OCI-M2 (cell line): Measurements from ENCODE around the gene KDM1B.
A peak's percentile ranks its signal among the peaks of the same experiment; 100 is the strongest.

Experiments
- DNase-seq: peaks from one replicate; lab custom pipeline; 2025; ENCODE audit not compliant: unreplicated experiment; lab: John Stamatoyannopoulos, UW

KDM1B gene, protein sequence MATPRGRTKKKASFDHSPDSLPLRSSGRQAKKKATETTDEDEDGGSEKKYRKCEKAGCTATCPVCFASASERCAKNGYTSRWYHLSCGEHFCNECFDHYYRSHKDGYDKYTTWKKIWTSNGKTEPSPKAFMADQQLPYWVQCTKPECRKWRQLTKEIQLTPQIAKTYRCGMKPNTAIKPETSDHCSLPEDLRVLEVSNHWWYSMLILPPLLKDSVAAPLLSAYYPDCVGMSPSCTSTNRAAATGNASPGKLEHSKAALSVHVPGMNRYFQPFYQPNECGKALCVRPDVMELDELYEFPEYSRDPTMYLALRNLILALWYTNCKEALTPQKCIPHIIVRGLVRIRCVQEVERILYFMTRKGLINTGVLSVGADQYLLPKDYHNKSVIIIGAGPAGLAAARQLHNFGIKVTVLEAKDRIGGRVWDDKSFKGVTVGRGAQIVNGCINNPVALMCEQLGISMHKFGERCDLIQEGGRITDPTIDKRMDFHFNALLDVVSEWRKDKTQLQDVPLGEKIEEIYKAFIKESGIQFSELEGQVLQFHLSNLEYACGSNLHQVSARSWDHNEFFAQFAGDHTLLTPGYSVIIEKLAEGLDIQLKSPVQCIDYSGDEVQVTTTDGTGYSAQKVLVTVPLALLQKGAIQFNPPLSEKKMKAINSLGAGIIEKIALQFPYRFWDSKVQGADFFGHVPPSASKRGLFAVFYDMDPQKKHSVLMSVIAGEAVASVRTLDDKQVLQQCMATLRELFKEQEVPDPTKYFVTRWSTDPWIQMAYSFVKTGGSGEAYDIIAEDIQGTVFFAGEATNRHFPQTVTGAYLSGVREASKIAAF

DNA sequence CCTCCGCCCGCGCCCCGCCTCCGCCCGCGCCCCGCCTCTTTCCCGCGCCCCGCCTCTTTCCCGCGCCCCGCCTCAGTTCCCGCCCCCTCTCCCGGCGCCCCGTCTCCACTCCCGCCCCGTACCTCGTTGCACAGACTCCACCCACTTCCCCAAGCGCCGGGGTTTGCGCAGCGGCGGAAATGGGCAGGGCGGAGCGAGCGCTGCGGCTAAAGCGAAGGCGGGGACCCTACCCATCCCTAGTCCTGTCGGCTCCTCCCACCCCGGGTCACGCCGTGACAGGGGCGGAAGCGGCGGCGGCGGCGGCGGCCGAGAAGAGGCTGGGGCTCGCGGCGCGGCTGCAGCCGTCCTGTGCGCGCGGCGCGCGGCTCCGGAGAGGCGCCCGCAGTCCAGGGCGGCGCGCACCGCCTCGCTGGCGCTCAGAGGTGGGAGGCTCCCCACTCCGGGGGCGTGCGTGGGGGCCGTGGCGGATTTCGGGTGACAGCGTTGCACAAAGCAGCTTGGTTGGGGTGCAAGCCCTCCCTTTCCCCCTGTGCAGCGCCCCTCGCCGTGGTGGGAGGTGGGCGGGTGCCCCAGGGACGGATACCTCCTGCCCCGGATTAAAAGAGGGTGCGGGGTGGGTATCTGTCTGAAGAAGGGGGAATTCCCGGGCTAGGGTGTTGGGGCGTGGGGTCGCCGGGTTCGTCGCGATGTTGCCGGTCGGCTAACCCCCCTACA lies at the start of gene KDM1B:
Gene KDM1B (plus strand): TSS at position 273 of the 714 bp plus-strand sequence. CDS start 4,474 bp downstream, outside the sequence.
- peak; percentile 90 for DNase-seq

DNA sequence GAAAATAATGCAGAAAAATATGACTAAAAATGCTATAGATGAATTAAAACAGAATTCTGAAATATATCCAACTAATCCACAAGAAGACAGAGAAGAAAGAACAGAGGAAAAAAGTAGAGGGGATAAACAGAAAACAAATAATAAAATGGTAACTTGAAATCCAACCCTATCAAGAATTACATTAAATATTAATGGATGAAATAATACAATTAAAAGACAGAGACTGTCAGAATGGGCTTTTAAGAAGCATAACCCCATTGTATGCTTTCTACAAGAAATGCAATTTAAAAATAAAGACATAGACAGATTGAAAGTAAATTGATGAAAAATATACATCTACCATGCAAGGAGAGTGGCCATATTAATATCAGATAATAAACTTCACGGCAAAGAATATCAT lies 48.2 kb upstream of the KDM1B start:
- DNase-seq: no peak

DNA sequence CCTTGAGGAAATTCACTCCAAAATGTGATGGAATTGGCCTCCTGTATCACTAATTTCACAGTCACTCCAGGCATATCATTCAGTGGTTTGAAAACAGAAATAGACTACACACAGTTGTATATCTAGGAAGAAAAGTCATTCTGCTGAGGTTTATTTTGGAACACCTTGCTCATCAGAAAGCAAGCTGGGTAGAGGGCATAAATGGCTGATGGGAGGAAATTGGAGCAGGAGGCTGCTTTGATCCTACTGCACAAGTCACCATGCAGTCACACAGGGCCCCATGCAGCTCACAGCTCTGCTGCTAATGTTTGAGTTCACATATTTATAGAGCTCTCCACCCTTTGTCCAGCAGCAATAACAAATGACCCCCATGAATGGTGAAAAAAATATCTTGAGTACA lies 45.1 kb upstream of the KDM1B start:
- DNase-seq: no peak

DNA sequence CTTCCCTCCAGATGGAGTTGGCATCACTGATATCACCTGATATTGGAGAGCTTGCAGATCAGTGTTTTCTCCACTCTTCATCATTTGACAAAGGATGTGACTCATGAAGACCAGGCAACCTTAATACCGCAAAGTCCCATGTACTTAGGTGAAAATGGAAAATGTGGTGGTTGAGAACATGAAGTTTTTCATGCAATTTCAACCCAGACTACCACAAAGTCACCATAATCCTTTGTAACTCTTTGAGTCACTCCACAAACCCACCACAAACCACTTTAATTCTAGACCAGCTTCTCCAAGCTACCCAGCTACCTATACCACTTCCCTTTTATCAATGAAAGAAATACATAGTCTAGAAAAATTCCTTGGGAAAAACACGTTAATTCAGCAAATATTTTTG lies 39.9 kb upstream of the KDM1B start:
- DNase-seq: no peak

DNA sequence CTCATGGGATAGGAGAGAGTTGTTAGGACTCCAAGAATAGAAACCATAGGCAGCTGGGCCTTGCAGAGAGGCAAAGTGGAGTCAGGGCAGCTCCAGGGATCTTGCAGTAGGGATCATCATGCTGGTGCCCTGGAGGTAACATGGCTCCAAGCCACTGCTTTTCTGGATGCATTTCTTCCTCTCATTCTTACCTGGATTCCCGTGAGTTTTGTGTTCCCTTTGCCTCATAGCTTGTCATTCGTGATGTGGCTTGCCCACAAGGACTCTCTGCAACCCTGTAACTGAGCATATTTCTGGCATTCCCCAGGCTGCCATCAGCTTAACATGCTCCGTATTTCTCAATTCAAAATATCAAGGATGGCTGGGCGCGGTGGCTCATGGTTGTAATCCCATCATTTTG lies 38.1 kb upstream of the KDM1B start:
- DNase-seq: no peak

DNA sequence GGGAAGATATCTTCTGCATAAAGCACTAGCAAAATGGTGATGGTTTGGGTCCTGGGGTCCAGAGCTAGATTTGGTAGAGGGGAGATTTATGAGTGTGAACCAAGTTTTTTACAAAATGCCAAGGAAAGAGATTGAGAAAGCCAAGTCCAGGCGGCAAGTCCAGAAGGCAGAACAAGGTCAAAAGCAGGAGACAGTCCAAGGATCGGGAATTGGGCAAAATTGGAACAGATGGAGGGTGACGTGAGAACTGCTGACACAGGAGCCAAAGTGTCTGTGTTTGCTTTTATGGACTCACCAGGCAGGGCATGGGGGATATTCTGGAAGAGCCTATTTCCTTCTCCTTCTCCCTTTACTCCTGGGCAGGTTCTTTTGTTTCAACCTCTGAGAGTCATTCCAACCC lies 36.9 kb upstream of the KDM1B start:
- DNase-seq: no peak

DNA sequence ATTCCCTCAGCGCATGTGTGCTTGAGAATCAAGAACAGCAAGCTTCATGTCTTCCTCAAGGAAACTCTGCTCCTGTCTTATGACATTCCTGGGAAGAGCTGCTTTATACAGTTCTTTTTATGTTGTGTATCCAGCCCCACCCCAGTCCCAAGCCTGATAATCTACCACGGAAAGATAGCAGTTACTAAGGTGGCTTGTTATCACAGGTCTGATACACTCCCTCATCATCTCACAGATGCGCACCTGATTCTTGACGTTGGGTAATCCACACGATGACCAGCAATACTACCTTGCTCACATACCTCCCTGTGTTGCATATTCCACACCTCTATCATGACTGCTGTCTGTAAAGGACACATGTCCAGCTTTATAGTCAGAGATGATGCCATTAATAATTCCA lies 36.0 kb upstream of the KDM1B start:
- DNase-seq: no peak

DNA sequence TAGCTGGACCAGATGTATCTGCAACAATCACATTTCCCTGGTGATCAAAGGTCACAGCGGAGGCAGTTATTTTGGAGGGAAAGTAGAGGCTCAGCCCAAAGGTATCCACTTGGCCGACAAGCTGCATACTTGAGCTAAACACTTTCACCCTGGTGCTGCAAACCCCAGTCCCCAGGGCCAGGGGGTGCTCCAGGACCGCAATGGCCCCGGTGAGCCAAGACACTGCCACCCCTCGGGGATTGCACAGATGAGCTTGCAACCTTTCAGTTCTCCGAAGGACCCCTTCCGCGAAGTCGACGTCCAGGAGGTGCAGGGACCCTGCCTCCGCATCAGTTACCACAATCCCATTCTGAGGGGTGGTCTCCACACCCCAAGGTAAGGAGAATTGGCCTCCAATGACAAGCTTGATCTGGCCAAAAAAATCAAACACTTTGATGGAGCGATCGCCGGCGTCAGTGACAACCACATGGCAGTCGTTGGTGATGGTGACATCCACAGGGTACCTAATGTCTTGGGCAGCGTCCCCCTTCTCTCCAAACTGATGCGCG lies 33.6 kb upstream of the KDM1B start:
- peak; percentile 18 for DNase-seq

DNA sequence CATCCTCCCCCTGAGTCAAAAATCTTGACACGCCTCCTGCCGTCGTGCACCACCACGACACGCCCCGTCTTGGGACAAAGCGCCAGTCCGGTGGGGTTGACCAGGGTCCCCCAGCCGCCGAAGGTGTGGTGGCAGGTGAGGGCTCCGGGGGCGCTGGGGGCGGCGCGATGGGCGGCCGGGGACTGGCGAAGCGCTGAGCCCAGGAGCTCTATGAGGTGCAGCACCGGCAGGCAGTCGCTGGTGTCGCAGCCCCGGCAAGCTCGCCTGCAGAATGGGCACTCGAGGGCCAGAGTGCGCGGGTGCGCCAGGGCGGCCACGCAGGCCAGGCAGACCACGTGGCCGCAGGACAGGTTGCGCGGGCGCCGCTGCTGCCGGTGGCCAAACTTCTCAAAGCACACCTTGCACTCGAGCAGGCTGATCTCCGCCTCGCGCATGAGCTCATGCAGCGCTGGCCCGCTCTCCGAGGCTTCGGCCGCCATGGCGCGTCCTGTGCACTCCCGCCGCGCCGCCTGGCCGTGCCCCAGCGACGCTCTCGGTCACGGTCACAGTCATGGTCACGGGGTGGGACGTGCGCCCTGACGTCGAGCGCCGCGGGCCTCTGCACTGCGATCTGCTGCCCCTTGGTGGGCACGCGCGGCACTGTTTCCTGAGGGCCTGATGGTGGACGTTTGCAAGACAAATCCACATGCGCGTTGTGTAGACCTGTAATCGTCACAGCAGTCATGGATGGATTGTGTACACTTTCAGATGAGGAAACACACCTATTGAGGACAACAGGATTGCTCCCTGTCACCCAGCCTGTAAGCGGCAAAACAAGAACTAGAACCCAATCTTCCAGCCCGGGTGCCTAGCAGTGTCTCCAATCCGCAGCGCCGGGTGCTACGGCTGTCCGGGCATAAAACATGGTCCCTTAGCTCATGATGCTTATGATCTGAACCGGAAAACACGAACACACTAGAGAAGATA lies 32.8 kb upstream of the KDM1B start, which contains the start of gene NHLRC1:
Gene NHLRC1 (minus strand): TSS at position 550 of the 966 bp plus-strand sequence. CDS start 71 bp downstream, at position 479.
- peak; percentile 95 for DNase-seq

DNA sequence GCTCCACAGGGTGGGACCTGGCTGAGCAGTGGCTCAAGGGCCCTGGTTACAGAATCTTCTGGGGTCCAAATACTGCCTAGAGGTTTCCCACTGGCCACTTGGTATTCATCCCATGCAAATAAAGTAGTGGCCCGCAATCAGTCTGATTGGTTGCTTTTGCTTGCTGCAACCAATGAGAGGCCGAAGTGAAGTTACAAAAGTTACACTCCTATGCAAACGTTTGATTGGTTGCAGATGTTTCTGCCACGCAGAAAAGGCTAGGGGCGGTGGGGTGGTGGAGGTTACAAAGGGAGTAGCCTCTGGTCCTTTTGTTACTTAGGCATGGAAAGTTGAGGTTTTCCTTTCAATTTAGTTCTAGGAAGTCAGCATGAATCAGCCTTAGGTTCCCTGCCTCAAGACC lies 29.1 kb upstream of the KDM1B start:
- DNase-seq: no peak

DNA sequence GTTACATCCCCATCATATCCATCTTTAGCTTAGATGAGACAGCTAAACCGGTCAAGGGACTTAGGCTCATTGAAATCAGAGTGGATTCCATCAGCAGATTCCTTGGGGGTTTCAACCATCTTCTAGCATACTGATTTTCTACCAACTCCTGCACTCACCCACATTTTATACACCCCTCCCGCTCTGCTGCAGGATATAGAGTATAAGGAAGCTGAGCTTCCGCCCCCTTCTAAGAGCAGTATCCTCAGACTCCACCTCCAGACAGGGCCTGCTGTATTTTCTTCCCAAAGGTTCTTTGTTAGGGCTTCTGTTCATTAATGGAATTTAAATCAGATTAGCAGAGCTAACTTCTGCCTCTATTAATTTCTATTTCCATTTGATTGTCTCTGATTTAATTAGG lies 22.9 kb upstream of the KDM1B start:
- DNase-seq: no peak

DNA sequence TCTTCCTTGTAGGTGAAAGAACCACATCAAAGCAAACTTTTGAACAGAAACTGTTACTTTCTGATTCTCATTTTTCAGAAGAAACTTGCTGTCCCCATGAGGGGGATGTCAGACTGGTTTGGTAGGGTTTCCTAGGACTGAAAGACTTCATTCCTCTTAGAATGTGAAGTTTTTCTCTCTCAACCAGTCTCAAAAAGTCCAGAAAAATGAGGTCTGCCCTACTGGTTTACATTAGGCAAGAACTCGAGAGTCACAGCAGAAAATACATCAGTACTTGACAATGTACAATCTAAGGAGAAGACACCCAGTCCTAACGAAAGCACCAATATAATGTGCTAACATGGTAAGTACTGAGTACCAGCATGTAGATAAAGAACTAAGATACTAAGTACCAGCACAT lies 20.1 kb upstream of the KDM1B start:
- no peak for DNase-seq

DNA sequence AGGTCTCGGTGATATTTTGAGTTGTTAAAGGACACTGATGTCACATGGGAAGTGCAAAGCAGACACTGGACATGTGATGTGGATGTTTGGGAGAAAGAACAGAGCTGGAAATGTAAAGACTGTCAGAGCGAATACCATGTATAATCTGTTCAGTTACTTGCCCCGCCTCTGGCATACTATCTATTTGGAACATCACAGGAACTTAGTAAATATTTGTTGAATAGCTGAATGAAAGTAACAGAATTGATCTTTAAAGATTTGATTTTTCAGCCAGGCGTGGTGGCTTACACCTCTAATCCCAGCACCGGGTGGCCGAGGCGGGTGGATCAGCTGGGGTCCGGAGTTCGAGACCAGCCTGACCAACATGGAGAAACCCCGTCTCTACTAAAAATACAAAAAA lies 19.0 kb upstream of the KDM1B start:
- DNase-seq: no peak

DNA sequence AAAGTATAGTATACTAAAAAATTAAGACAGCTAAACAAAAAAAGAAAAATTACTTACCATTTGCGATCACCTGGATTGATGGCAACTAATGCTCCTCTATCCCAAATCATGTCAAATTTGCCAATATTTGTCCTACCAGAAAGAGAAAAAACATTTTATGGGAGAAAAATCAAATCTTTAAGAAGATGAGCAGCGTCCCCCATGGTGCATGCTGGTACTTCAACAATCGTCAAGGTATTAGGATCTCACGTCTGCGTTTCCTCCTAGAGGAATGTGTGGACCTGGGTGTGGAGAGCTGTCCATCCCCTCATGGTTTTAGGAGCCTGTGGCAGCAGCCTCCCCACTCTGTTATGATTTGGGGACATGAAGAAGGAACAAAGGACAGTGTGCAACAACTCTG lies 16.3 kb upstream of the KDM1B start:
- DNase-seq: no peak

DNA sequence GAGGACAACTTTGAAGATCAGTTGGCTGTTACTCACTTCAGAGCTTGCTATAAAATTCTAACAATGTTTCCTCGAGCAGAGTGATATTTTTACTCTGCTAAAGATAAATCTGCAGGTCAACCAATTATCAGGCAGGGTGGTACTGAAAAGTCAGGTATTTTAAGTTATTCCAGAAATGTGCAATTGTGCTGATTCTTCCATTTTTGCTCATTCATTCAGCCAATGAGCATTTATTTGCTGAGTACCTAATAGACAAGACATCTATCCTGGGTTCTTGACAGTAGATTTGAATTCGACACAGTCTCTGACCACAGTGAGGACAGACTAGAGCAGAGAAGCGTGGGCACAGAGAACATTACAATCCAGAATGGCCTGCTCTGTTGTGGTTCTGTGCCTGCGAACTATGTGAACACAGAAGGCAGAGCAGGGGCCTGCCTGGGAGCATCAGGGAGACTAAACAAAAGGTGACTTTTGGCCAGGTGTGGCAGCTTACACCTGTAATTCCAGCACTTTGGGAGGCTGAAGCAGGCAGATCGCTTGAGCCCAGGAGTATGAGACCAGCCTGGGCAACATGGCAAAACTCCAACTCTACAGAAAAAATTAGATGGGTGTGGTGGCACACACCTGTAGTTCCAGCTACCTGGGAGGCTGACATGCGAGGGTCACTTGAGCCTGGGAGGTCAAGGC lies 15.1 kb upstream of the KDM1B start:
- no peak for DNase-seq

DNA sequence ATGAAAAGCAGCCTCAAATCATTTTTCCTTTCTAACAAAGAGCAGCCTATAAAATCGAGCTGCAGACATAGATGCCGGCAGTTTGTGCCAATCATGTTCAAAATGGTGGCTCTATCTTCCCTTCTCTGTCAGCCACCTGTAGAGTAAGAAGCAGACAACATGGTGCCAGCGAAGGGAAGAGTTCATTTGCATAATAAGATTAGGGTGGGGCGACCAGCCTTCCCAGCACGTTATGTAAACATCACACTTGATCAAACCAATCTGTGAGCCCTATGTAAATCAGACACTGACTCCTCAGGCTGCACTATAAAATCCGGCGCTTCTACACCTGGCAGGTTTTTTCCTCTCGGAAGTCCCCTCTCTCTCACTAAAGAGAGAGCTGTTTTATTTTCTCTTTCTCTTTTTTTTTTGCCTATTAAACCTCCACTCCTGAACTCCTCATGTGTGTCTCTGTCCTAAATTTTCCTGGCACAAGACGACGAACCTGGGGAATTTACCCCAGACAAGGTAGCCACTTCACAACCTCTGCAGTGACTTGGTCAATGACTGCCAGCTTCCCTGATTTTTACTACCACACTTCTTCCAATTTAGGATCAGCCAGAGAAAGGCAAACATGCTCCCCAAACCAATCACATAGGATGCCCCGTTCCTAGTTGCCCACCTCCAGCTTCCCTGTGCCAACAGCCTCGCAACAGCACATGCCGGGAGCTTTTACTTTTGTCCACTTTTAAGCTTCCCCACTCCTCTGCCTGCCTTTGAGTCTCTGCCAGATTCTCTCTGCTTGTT lies 13.2 kb upstream of the KDM1B start:
- no peak for DNase-seq

DNA sequence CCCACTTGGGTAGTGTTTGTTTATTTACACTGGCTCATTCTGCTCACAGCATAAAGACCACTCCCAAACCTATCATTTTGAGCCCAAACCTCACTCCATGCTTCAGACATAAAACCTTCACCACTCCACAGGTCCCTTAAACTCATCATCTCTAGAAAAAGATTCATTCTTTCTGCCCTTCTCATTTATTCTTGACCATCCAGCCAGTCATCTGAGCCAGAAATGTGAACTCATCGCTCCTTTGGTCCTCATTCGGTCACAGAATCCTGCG lies 12.7 kb upstream of the KDM1B start:
- DNase-seq: no peak

DNA sequence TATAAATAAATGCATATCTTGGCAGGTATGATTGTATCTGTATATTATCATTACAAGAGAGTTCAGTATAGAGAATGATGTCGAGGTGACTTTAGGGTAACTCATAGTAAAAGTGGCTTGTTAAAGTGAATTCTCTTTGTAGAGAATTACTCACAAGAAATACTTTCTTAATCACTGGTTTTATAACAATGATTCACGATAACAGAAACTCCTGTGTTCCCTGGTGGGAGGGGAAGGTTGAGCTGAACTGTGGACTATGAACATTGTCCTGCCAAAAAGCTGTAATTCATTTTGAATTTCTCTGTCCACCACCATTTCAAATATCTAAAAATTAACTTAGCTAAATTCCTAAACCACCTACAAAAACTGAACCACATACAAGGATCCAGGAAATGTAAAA lies 8.1 kb upstream of the KDM1B start:
- DNase-seq: no peak

DNA sequence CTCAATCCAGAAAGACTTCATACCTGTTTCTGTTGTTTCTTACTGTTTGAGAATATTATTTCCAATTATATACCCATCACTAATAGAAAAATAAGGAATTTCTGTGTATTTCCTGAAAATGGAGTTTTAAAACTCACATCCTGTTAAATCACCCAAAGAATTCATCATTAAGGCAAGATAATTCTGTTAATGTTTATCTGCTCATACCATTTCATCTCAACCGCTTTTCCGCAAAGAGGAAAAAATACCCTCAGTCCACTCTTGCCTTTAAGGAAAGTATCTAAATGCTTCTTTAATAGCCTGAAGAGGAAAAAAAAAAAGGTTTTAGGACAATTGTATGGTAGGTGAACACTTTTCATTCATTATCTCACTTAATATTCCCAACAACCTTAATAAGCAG lies 7.6 kb upstream of the KDM1B start:
- DNase-seq: no peak
